Neural progenitor cell (in vitro differentiated cells): Measurements from ENCODE around the gene FEM1B. TPM values are rescaled to one million over a fixed set of nuclear protein-coding genes. Genes with fewer than 3 reads are reported as not detected.

Experiments
- DNase-seq: peaks from one replicate; pipeline ENCODE4 v3.0.0-alpha.2; 2016; ENCODE audit warnings: low spot score
- H2AFZ ChIP-seq: fragments of 200-600 bp; sonication (generic); replicated peaks from 2 replicates; pipeline ENCODE4 v1.6.1; 2016; ENCODE audit warnings: antibody characterized with exemption
- H3F3A ChIP-seq: fragments of 200-600 bp; sonication (generic); 2 replicates; pipeline ENCODE4 v1.6.1; 2016; ENCODE audit warnings: antibody characterized with exemption, low read depth
- H3K27ac ChIP-seq: fragments of 200-600 bp; sonication (generic); 2 replicates; pipeline ENCODE4 v1.5.1; 2016; ENCODE audit warnings: mild to moderate bottlenecking
- H3K27me3 ChIP-seq: fragments of 200-600 bp; sonication (generic); 2 replicates; pipeline ENCODE4 v1.6.1; 2016; ENCODE audit warnings: mild to moderate bottlenecking, moderate library complexity
- H3K36me3 ChIP-seq: fragments of 200-600 bp; sonication (generic); 2 replicates; pipeline ENCODE4 v1.5.1; 2016
- H3K4me1 ChIP-seq: fragments of 200-600 bp; sonication (generic); 2 replicates; pipeline ENCODE4 v1.6.1; 2016; ENCODE audit warnings: mixed run types
- H3K4me2 ChIP-seq: fragments of 200-600 bp; sonication (generic); 2 replicates; pipeline ENCODE4 v1.6.1; 2016
- H3K4me3 ChIP-seq: fragments of 200-600 bp; sonication (generic); 2 replicates; pipeline ENCODE4 v1.5.1; 2016
- H3K79me2 ChIP-seq: fragments of 200-600 bp; sonication (generic); 2 replicates; pipeline ENCODE4 v1.6.1; 2016; ENCODE audit warnings: low read depth
- H3K9ac ChIP-seq: fragments of 200-600 bp; sonication (generic); 2 replicates; pipeline ENCODE4 v1.6.1; 2016
- H3K9me3 ChIP-seq: fragments of 200-600 bp; sonication (generic); 2 replicates; pipeline ENCODE4 v1.5.1; 2016; ENCODE audit warnings: low read depth
- H4K20me1 ChIP-seq: fragments of 200-600 bp; sonication (generic); 2 replicates; pipeline ENCODE4 v1.6.1; 2016; ENCODE audit warnings: low read depth
- H3K27ac Mint-ChIP-seq: 3 replicates; pipeline ENCODE4 v1.8.0; 2021; ENCODE audit warnings: mixed read lengths
- H3K27me3 Mint-ChIP-seq: 2 replicates; pipeline ENCODE4 v1.8.0; 2022; ENCODE audit warnings: low read depth, mild to moderate bottlenecking, inconsistent platforms, moderate library complexity, mixed read lengths; ENCODE audit not compliant: insufficient read depth
- H3K36me3 Mint-ChIP-seq: 3 replicates; pipeline ENCODE4 v1.8.0; 2021; ENCODE audit warnings: mixed read lengths
- H3K4me1 Mint-ChIP-seq: 3 replicates; pipeline ENCODE4 v1.8.0; 2021; ENCODE audit warnings: mixed read lengths
- H3K4me3 Mint-ChIP-seq: 3 replicates; pipeline ENCODE4 v1.8.0; 2021; ENCODE audit warnings: mild to moderate bottlenecking, moderate library complexity, mixed read lengths
- H3K9me3 Mint-ChIP-seq: 3 replicates; pipeline ENCODE4 v1.8.0; 2020; ENCODE audit warnings: mixed read lengths
- CTCF ChIP-seq: fragments of 200-600 bp; sonication (generic); IDR thresholded peaks from 2 replicates; pipeline ENCODE4 v1.5.1; 2017; ENCODE audit warnings: antibody characterized with exemption, mild to moderate bottlenecking
- EZH2 ChIP-seq: fragments of 200-600 bp; sonication (generic); IDR thresholded peaks from 2 replicates; pipeline ENCODE4 v1.6.1; 2017; ENCODE audit warnings: antibody characterized with exemption, mild to moderate bottlenecking, moderate library complexity
- EZH2phosphoT487 ChIP-seq: fragments of 200-600 bp; sonication (generic); IDR thresholded peaks from 2 replicates; pipeline ENCODE4 v1.6.1; 2017; ENCODE audit warnings: antibody characterized with exemption
- total RNA-seq: library from RNA; depleted of rRNA; stranded (reverse); fragments of >200 nt; gene quantifications from 2 replicates; pipeline ENCODE4 v1.2.3, GENCODE V29; 2015; ENCODE audit warnings: low replicate concordance

Gene FEM1B
- total RNA-seq, 1 donor from 2014 or later, result 80.0 TPM

GRCh38 chr15:68300115-68300940 is 22.8 kb downstream of the FEM1B start:
- H3K27me3 ChIP-seq, result no peaks in the 10 kb centered on the region
- no peak overlapping the region for H3K4me3 ChIP-seq
- peaks cover 11% of the 10 kb centered on the region for H3K4me1 Mint-ChIP-seq
- no peak overlapping the region for H3K4me2 ChIP-seq
- H3K9me3 ChIP-seq, result no peaks in the 10 kb centered on the region
- peaks cover 16% of the 10 kb centered on the region for H3F3A ChIP-seq
- peaks cover 8% of the 10 kb centered on the region for H3K36me3 ChIP-seq
- no peak for DNase-seq
- peaks cover 9% of the 10 kb centered on the region for H3K4me1 ChIP-seq
- no peak overlapping the region for H3K4me3 Mint-ChIP-seq
- H4K20me1 ChIP-seq, result no peaks in the 10 kb centered on the region
- no peak overlapping the region for H3K27ac Mint-ChIP-seq
- TF ChIP-seq EZH2 (no peak), EZH2phosphoT487 (no peak), CTCF (no peak)
- H2AFZ ChIP-seq, result no peak overlapping the region
- H3K27ac ChIP-seq, result no peak overlapping the region
- peaks cover 4% of the 10 kb centered on the region for H3K27me3 Mint-ChIP-seq
- no peaks in the 10 kb centered on the region for H3K79me2 ChIP-seq
- H3K36me3 Mint-ChIP-seq, result peaks cover 3% of the 10 kb centered on the region
- H3K9ac ChIP-seq, result no peak overlapping the region
- H3K9me3 Mint-ChIP-seq, result no peaks in the 10 kb centered on the region

- Histone ChIP-seq H3K4me3 (no peak overlapping the region), H3K27me3 (no peaks in the 10 kb centered on the region), H3K27ac (no peak overlapping the region), H3K9me3 (no peaks in the 10 kb centered on the region), H3K4me1 (peaks cover 10% of the 10 kb centered on the region), H3K9ac (no peak overlapping the region), H3K79me2 (no peaks in the 10 kb centered on the region), H3K36me3 (no peaks in the 10 kb centered on the region), H2AFZ (no peak overlapping the region), H3K4me2 (no peak overlapping the region), H3F3A (peaks cover 12% of the 10 kb centered on the region), H4K20me1 (no peaks in the 10 kb centered on the region)
- Mint-ChIP-seq H3K4me1 (peaks cover 14% of the 10 kb centered on the region), H3K27ac (no peak overlapping the region), H3K36me3 (peaks cover 3% of the 10 kb centered on the region), H3K9me3 (no peaks in the 10 kb centered on the region), H3K27me3 (peaks cover 4% of the 10 kb centered on the region), H3K4me3 (no peak overlapping the region)
- DNase-seq, result no peak
- TF ChIP-seq CTCF, result no peak
- TF ChIP-seq EZH2, result no peak
- TF ChIP-seq EZH2phosphoT487, result no peak
Measured at GRCh38 chr15:68301301-68301700, 23.8 kb downstream of the FEM1B start.

GRCh38 chr15:68302729-68303128 is 25.2 kb downstream of the FEM1B start:
- Mint-ChIP-seq H3K4me3 (no peak overlapping the region), H3K27me3 (peaks cover 4% of the 10 kb centered on the region), H3K4me1 (peaks cover 23% of the 10 kb centered on the region), H3K9me3 (no peaks in the 10 kb centered on the region), H3K36me3 (peaks cover 1% of the 10 kb centered on the region), H3K27ac (no peak overlapping the region)
- TF ChIP-seq EZH2phosphoT487 (no peak), CTCF (no peak), EZH2 (no peak)
- Histone ChIP-seq H3F3A (peaks cover 21% of the 10 kb centered on the region), H3K27me3 (no peaks in the 10 kb centered on the region), H3K36me3 (no peaks in the 10 kb centered on the region), H3K79me2 (no peaks in the 10 kb centered on the region), H3K4me1 (peaks cover 18% of the 10 kb centered on the region), H3K27ac (no peak overlapping the region), H4K20me1 (no peaks in the 10 kb centered on the region), H3K9me3 (no peaks in the 10 kb centered on the region), H3K9ac (no peak overlapping the region), H3K4me2 (no peak overlapping the region), H3K4me3 (no peak overlapping the region), H2AFZ (no peak overlapping the region)
- DNase-seq, result no peak
